H1 (cell line): ENCODE results near the gene SUSD5. TPM values are rescaled to one million over a fixed set of nuclear protein-coding genes. Genes with fewer than 3 reads are reported as not detected.

Experiments used
- CTCF ChIA-PET: fragments of 300-600 bp; sonication (Branson Sonifier 250); formaldehyde crosslinking; loops from one replicate; lab custom pipeline; 2021; ENCODE audit not compliant: partially characterized antibody; lab: Charles Lee
- POLR2A ChIA-PET: fragments of 300-600 bp; sonication (Branson Sonifier 250); formaldehyde crosslinking; loops from one replicate; lab custom pipeline; 2021; ENCODE audit warnings: inconsistent platforms; ENCODE audit not compliant: partially characterized antibody; lab: Charles Lee
- DNase-seq, 2 experiments: peaks; one replicate each; pipeline versions ENCODE4 v3.0.0 to v3.0.0-alpha.2; 2010 to 2022; ENCODE audit warnings: low spot score in 2 of 2, low read depth in 1 of 2, mixed read lengths in 1 of 2
- FAIRE-seq: peaks from 2 replicates; lab custom pipeline; 2011; peaks lifted over from hg19 to GRCh38; lab: Jason Lieb, UNC
- H2AFZ ChIP-seq: 2 replicates; pipeline ENCODE4 v1.8.1; 2012; ENCODE audit warnings: low read length, inconsistent platforms
- H2AK5ac ChIP-seq: 2 replicates; pipeline ENCODE4 v1.6.1; 2013; ENCODE audit warnings: low read depth, low read length
- H2BK120ac ChIP-seq: replicated peaks from 2 replicates; pipeline ENCODE3; 2013; ENCODE audit warnings: low read depth, low read length, inconsistent platforms
- H2BK12ac ChIP-seq: 2 replicates; pipeline ENCODE4 v1.6.1; 2013; ENCODE audit warnings: low read depth, low read length
- H2BK15ac ChIP-seq: 2 replicates; pipeline ENCODE4 v1.6.1; 2013; ENCODE audit warnings: low read length
- H2BK20ac ChIP-seq: 2 replicates; pipeline ENCODE4 v1.6.1; 2013; ENCODE audit warnings: low read length
- H2BK5ac ChIP-seq: 2 replicates; pipeline ENCODE4 v1.6.1; 2013; ENCODE audit warnings: low read depth, low read length
- H3K14ac ChIP-seq: 2 replicates; pipeline ENCODE4 v1.6.1; 2013; ENCODE audit warnings: inconsistent platforms; ENCODE audit not compliant: insufficient read length
- H3K18ac ChIP-seq: 2 replicates; pipeline ENCODE4 v1.6.1; 2013; ENCODE audit warnings: low read length; ENCODE audit errors: extremely low read depth
- H3K23ac ChIP-seq: 2 replicates; pipeline ENCODE4 v1.6.1; 2013; ENCODE audit warnings: inconsistent platforms; ENCODE audit not compliant: insufficient read length
- H3K23me2 ChIP-seq: 2 replicates; pipeline ENCODE4 v1.6.1; 2013; ENCODE audit warnings: low read depth, low read length
- H3K27ac ChIP-seq: 2 replicates; pipeline ENCODE4 v1.6.1; 2011; ENCODE audit warnings: low read depth, low read length, inconsistent platforms
- H3K27me3 ChIP-seq, 4 experiments: replicated peaks in 1 of 4; 1 replicate in 1 of 4; 2 replicates in 3 of 4; pipeline versions ENCODE4 v1.6.1 to v1.8.1; 2011 to 2013; ENCODE audit warnings: low read length in 3 of 4, mild to moderate bottlenecking in 3 of 4, inconsistent platforms in 2 of 4, mixed read lengths in 2 of 4, moderate library complexity in 1 of 4; ENCODE audit not compliant: control insufficient read depth in 3 of 4, insufficient read depth in 3 of 4; ENCODE audit errors: extremely low read depth in 1 of 4
- H3K36me3 ChIP-seq, 4 experiments: 2 replicates each; pipeline versions ENCODE4 v1.6.1 to v1.8.1; 2011 to 2013; ENCODE audit warnings: mild to moderate bottlenecking in 4 of 4, low read length in 3 of 4, moderate library complexity in 2 of 4, control low read depth in 1 of 4, inconsistent platforms in 1 of 4; ENCODE audit not compliant: insufficient read depth in 4 of 4, control insufficient read depth in 2 of 4
- H3K4ac ChIP-seq: replicated peaks from 2 replicates; pipeline ENCODE3; 2013; ENCODE audit warnings: low read length, low read depth, mixed read lengths, inconsistent platforms; ENCODE audit not compliant: insufficient read length
- H3K4me1 ChIP-seq, 4 experiments: replicated peaks in 1 of 4; 1 replicate in 1 of 4; 2 replicates in 3 of 4; pipeline versions ENCODE4 v1.6.1 to v1.8.1; 2011 to 2013; ENCODE audit warnings: low read length in 3 of 4, inconsistent platforms in 2 of 4, mixed read lengths in 1 of 4; ENCODE audit not compliant: insufficient read depth in 4 of 4, control insufficient read depth in 3 of 4
- H3K4me2 ChIP-seq, 2 experiments: 2 replicates each; pipeline versions ENCODE4 v1.6.1 to v1.8.1; 2011 to 2013; ENCODE audit warnings: low read depth in 2 of 2, low read length in 2 of 2, control low read depth in 1 of 2, inconsistent platforms in 1 of 2, mild to moderate bottlenecking in 1 of 2; ENCODE audit not compliant: insufficient read depth in 1 of 2
- H3K4me3 ChIP-seq, 4 experiments: fragments of 200-600, 300-600 bp in 1 of 4; sonication (generic), shearing (Covaris generic), sonication (Bioruptor Twin) in 1 of 4; 2 replicates each; pipeline versions ENCODE4 v1.5.1 to v1.8.1; 2011 to 2016; ENCODE audit warnings: low read length in 4 of 4, low read depth in 3 of 4, control low read depth in 2 of 4, inconsistent platforms in 2 of 4, mild to moderate bottlenecking in 2 of 4, mixed read lengths in 1 of 4, moderate library complexity in 1 of 4; ENCODE audit not compliant: insufficient read depth in 2 of 4; ENCODE audit errors: extremely low read depth in 1 of 4
- H3K56ac ChIP-seq: replicated peaks from 2 replicates; pipeline ENCODE3; 2013; ENCODE audit warnings: low read depth, mild to moderate bottlenecking, mixed read lengths, low read length, inconsistent platforms; ENCODE audit not compliant: insufficient read length
- H3K79me1 ChIP-seq: 2 replicates; pipeline ENCODE4 v1.6.1; 2013; ENCODE audit warnings: low read depth, low read length, control low read depth
- H3K79me2 ChIP-seq, 2 experiments: 2 replicates each; pipeline versions ENCODE4 v1.6.1 to v1.8.1; 2012 to 2013; ENCODE audit warnings: low read length in 2 of 2, mild to moderate bottlenecking in 2 of 2, inconsistent platforms in 1 of 2; ENCODE audit not compliant: insufficient read depth in 2 of 2, control insufficient read depth in 1 of 2
- H3K9ac ChIP-seq, 4 experiments: replicated peaks in 1 of 4; 1 replicate in 1 of 4; 2 replicates in 3 of 4; pipeline versions ENCODE4 v1.6.1 to v1.8.1; 2011 to 2013; ENCODE audit warnings: low read depth in 3 of 4, low read length in 3 of 4, control low read depth in 2 of 4, mild to moderate bottlenecking in 2 of 4, moderate library complexity in 2 of 4, inconsistent platforms in 1 of 4; ENCODE audit errors: extremely low read depth in 1 of 4
- H3K9me3 ChIP-seq, 2 experiments: 2 replicates each; pipeline versions ENCODE4 v1.6.1 to v1.8.1; 2012 to 2013; ENCODE audit warnings: mild to moderate bottlenecking in 2 of 2, moderate library complexity in 2 of 2, control low read depth in 1 of 2, inconsistent platforms in 1 of 2, low read depth in 1 of 2, low read length in 1 of 2, mixed read lengths in 1 of 2; ENCODE audit not compliant: insufficient read depth in 2 of 2
- H4K20me1 ChIP-seq, 2 experiments: replicated peaks in 1 of 2; 2 replicates each; pipeline versions ENCODE3 to v1.8.1; 2011 to 2013; ENCODE audit warnings: inconsistent platforms in 2 of 2, low read length in 2 of 2, mild to moderate bottlenecking in 1 of 2; ENCODE audit not compliant: insufficient read depth in 2 of 2, control insufficient read depth in 1 of 2
- H4K5ac ChIP-seq: 2 replicates; pipeline ENCODE4 v1.6.1; 2013; ENCODE audit warnings: low read length, low read depth, mixed read lengths, inconsistent platforms; ENCODE audit not compliant: insufficient read length
- H4K8ac ChIP-seq: 2 replicates; pipeline ENCODE4 v1.8.0; 2013; ENCODE audit warnings: mild to moderate bottlenecking, moderate library complexity, low read length, inconsistent platforms; ENCODE audit not compliant: insufficient read depth; ENCODE audit errors: extremely low read depth
- H4K91ac ChIP-seq: replicated peaks from 2 replicates; pipeline ENCODE3; 2013; ENCODE audit warnings: low read length, mixed read lengths, inconsistent platforms; ENCODE audit not compliant: insufficient read length
- EP300 ChIP-seq, 2 experiments: IDR thresholded peaks; 1 replicate in 1 of 2; 2 replicates in 1 of 2; pipeline ENCODE4 v1.6.1; 2011 to 2012; ENCODE audit warnings: low read depth in 2 of 2, low read length in 2 of 2, mild to moderate bottlenecking in 2 of 2, borderline replicate concordance in 1 of 2, inconsistent platforms in 1 of 2, moderate library complexity in 1 of 2
- HDAC6 ChIP-seq: IDR thresholded peaks from one replicate; pipeline ENCODE4 v1.7.1; 2012; ENCODE audit warnings: low read depth, mild to moderate bottlenecking, inconsistent platforms, low read length, moderate library complexity
- RBBP5 ChIP-seq: IDR thresholded peaks from 2 replicates; pipeline ENCODE4 v1.7.1; 2012; ENCODE audit warnings: low read depth, mild to moderate bottlenecking, inconsistent platforms, low read length, moderate library complexity, borderline replicate concordance
- RFX5 ChIP-seq: IDR thresholded peaks from 2 replicates; pipeline ENCODE4 v1.6.1; 2011; ENCODE audit warnings: low read depth, low read length, improper control_type of control experiment, borderline replicate concordance
- RXRA ChIP-seq: IDR thresholded peaks from 2 replicates; pipeline ENCODE4 v1.6.1; 2011; ENCODE audit warnings: low read depth, mild to moderate bottlenecking, low read length, moderate library complexity; ENCODE audit not compliant: insufficient read depth
- SIX5 ChIP-seq: IDR thresholded peaks from 2 replicates; pipeline ENCODE4 v1.6.1; 2011; ENCODE audit warnings: mild to moderate bottlenecking, low read depth, low read length
- SP4 ChIP-seq: IDR thresholded peaks from 2 replicates; pipeline ENCODE4 v1.6.1; 2012; ENCODE audit warnings: low read length, inconsistent platforms
- WGBS, 2 experiments: shearing (Covaris generic) in 1 of 2; methylation state at CpG; one replicate each; pipeline versions ENCODE4 v1.1.6 to v1.1.7; 2013 to 2015; ENCODE audit warnings: low lambda C conversion rate in 2 of 2, mixed read lengths in 2 of 2, inconsistent platforms in 1 of 2, low coverage in 1 of 2, missing lambda C conversion rate in 1 of 2; ENCODE audit not compliant: insufficient replicate concordance in 2 of 2, insufficient coverage in 1 of 2, insufficient read length in 1 of 2; ENCODE audit errors: extremely low coverage in 1 of 2, missing lambda C conversion rate in 1 of 2; 5-methylcytosine and 5-hydroxymethylcytosine counted together
- polyA plus RNA-seq, 7 experiments: library from polyadenylated mRNA; depleted of rRNA in 3 of 7; stranded (reverse) in 5 of 7; unstranded in 2 of 7; fragments of >200 nt in 5 of 7; fragments of 200-250 nt in 2 of 7; gene quantifications; 1 replicate in 5 of 7; 2 replicates in 1 of 7; 4 replicates in 1 of 7; pipeline versions ENCODE4 v1.2.1 to v1.2.3, GENCODE V29; 2011 to 2013; ENCODE audit warnings: missing spikeins in 2 of 7, mixed read lengths in 2 of 7
- total RNA-seq: library from RNA; stranded (reverse); fragmentation: NEBNext Ultra II Directional; extraction: Animal tissue kit (Norgen Biotek cat#: 25700); gene quantifications from 2 replicates; pipeline ENCODE4 v1.2.1, GENCODE V29; 2021
- TF ChIP-seq, protein P1 (sequence below): IDR thresholded peaks from 2 replicates; pipeline ENCODE4 v1.6.1; 2011; ENCODE audit warnings: low read depth, mild to moderate bottlenecking, low read length; ENCODE audit not compliant: insufficient read depth

The SUSD5 gene
- total and polyA plus RNA-seq, 2 of the 8 experiments (the other 6 are each of a cell fraction or from before 2014, with no cell fraction given) = 0.92 to 3.3 TPM

- H2BK12ac ChIP-seq = no peak overlapping the region
- no peaks in the 10 kb centered on the region for H3K79me2 ChIP-seq
- H3K4me2 ChIP-seq = no peak overlapping the region
- no peak overlapping the region for H4K8ac ChIP-seq
- no peaks in the 10 kb centered on the region for H3K23me2 ChIP-seq
- no peak for FAIRE-seq
- H3K23ac ChIP-seq = no peak overlapping the region
- no peak overlapping the region for H4K91ac ChIP-seq
- H2BK5ac ChIP-seq = no peak overlapping the region
- no peak for DNase-seq
- no peak overlapping the region for H2BK120ac ChIP-seq
- H3K9me3 ChIP-seq = no peaks in the 10 kb centered on the region
- H3K4ac ChIP-seq = no peak overlapping the region
- no peak overlapping the region for H2BK15ac ChIP-seq
- H4K5ac ChIP-seq = no peak overlapping the region
- H2AK5ac ChIP-seq = no peak overlapping the region
- no peak overlapping the region for H3K4me3 ChIP-seq
- H3K27me3 ChIP-seq = no peaks in the 10 kb centered on the region
- H3K27ac ChIP-seq = no peak overlapping the region
- no peaks in the 10 kb centered on the region for H3K4me1 ChIP-seq
- no peak overlapping the region for H2AFZ ChIP-seq
- no peak overlapping the region for H3K14ac ChIP-seq
- POLR2A ChIA-PET = no interaction called here
- H3K56ac ChIP-seq = no peak overlapping the region
- no peak for TF ChIP-seq HDAC6
- no peak for TF ChIP-seq SIX5
- no peak for TF ChIP-seq RFX5
- no peak for TF ChIP-seq EP300 (IDR thresholded peaks at IDR 0.05; ENCODE audit: borderline replicate concordance in 1 of 2, low read depth in 2 of 2, low read length in 2 of 2)
- no peak for TF ChIP-seq SP4
- no peak for TF ChIP-seq RBBP5
- no peak for TF ChIP-seq RXRA
- TF ChIP-seq, protein P1, sequence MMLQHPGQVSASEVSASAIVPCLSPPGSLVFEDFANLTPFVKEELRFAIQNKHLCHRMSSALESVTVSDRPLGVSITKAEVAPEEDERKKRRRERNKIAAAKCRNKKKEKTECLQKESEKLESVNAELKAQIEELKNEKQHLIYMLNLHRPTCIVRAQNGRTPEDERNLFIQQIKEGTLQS = no peak
- TF ChIP-seq, all 59 proteins: peak for 0
- Histone ChIP-seq H3K9ac (no peak overlapping the region), H3K18ac (no peak overlapping the region), H2BK20ac (no peak overlapping the region), H4K20me1 (no peaks in the 10 kb centered on the region), H3K36me3 (no peaks in the 10 kb centered on the region), H3K79me1 (0 out of 2 replicates have a peak, but pooled peaks cover 3% of the 10 kb centered on the region)
- CTCF ChIA-PET = interaction anchor here (0.6 to 2.5 kb wide), 2 partner anchors 30 to 610 kb away, joined by 3 to 7 read pairs; no protein-coding TSS in a partner anchor
- 70% methylated on average over 4 of the region's 4 CpGs; no CpG with 5 or more reads in 1 of the 2 experiments for WGBS, 2 experiments
Observed at GRCh38 chr3:33174095-33174494, 44.5 kb downstream of the SUSD5 start.
